ENCODE results near the gene SLC12A9.

GRCh38 chr7:100882201-100882600 lies 29.7 kb downstream of the SLC12A9 start:
- TF ChIP-seq, protein P1, sequence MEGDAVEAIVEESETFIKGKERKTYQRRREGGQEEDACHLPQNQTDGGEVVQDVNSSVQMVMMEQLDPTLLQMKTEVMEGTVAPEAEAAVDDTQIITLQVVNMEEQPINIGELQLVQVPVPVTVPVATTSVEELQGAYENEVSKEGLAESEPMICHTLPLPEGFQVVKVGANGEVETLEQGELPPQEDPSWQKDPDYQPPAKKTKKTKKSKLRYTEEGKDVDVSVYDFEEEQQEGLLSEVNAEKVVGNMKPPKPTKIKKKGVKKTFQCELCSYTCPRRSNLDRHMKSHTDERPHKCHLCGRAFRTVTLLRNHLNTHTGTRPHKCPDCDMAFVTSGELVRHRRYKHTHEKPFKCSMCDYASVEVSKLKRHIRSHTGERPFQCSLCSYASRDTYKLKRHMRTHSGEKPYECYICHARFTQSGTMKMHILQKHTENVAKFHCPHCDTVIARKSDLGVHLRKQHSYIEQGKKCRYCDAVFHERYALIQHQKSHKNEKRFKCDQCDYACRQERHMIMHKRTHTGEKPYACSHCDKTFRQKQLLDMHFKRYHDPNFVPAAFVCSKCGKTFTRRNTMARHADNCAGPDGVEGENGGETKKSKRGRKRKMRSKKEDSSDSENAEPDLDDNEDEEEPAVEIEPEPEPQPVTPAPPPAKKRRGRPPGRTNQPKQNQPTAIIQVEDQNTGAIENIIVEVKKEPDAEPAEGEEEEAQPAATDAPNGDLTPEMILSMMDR (IDR thresholded peaks at IDR 0.05; ENCODE audit: low read length), result no peak
- no peak for TF ChIP-seq EZH2 (IDR thresholded peaks at IDR 0.05; ENCODE audit: borderline replicate concordance, low read length)
